PC-9 (cell line): ENCODE measurements around the gene HMG20A. TPM values are rescaled to one million over a fixed set of nuclear protein-coding genes. Genes with fewer than 3 reads are reported as not detected.

Source experiments
- BruUV-seq: library from RNA; stranded (reverse); fragments of 400-500 nt; replicated peaks from 2 replicates; lab custom pipeline; 2021; lab: Mats Ljungman, UMichigan
- CTCF ChIA-PET: fragments of 300-600 bp; sonication (Branson Sonifier 250); formaldehyde crosslinking; loops from one replicate; lab custom pipeline; 2022; ENCODE audit warnings: antibody characterized with exemption; lab: Charles Lee
- POLR2A ChIA-PET: fragments of 300-600 bp; sonication (Branson Sonifier 250); formaldehyde crosslinking; loops from one replicate; lab custom pipeline; 2022; ENCODE audit warnings: antibody characterized with exemption; ENCODE audit not compliant: unreplicated experiment; lab: Charles Lee
- DNase-seq, 2 experiments: peaks; one replicate each; pipeline versions ENCODE4 v3.0.0 to v3.0.0-alpha.2; 2015 to 2022; ENCODE audit warnings: mixed read lengths in 1 of 2
- H2AFZ ChIP-seq: fragments of 200-600 bp; sonication (generic); 2 replicates; pipeline ENCODE4 v1.8.1; 2017; ENCODE audit warnings: antibody characterized with exemption
- H3F3A ChIP-seq: fragments of 200-600 bp; sonication (generic); 2 replicates; pipeline ENCODE4 v1.8.1; 2017; ENCODE audit warnings: antibody characterized with exemption, mild to moderate bottlenecking, low read depth; ENCODE audit not compliant: insufficient read depth
- H3K27ac ChIP-seq: fragments of 200-600 bp; sonication (generic); 2 replicates; pipeline ENCODE4 v1.6.1; 2016; ENCODE audit warnings: mixed run types
- H3K27me3 ChIP-seq: fragments of 200-600 bp; sonication (generic); 2 replicates; pipeline ENCODE4 v1.6.1; 2016; ENCODE audit warnings: low read depth, mixed run types; ENCODE audit not compliant: insufficient read depth
- H3K36me3 ChIP-seq: fragments of 200-600 bp; sonication (generic); 2 replicates; pipeline ENCODE4 v1.6.1; 2016; ENCODE audit warnings: low read depth, mixed run types
- H3K4me1 ChIP-seq: fragments of 200-600 bp; sonication (generic); replicated peaks from 2 replicates; pipeline ENCODE4 v1.6.1; 2016; ENCODE audit warnings: mixed run types; ENCODE audit not compliant: insufficient read depth
- H3K4me2 ChIP-seq: fragments of 200-600 bp; sonication (generic); 2 replicates; pipeline ENCODE4 v1.6.1; 2017; ENCODE audit warnings: mixed run types
- H3K4me3 ChIP-seq: fragments of 200-600 bp; sonication (generic); 2 replicates; pipeline ENCODE4 v1.6.1; 2016; ENCODE audit warnings: mixed run types
- H3K79me2 ChIP-seq: fragments of 200-600 bp; sonication (generic); 2 replicates; pipeline ENCODE4 v1.6.1; 2017; ENCODE audit warnings: low read depth, mixed run types
- H3K9me2 ChIP-seq: fragments of 200-600 bp; sonication (generic); 2 replicates; pipeline ENCODE4 v1.8.1; 2017; ENCODE audit warnings: mild to moderate bottlenecking; ENCODE audit not compliant: insufficient read depth
- H3K9me3 ChIP-seq: fragments of 200-600 bp; sonication (generic); 2 replicates; pipeline ENCODE4 v1.8.1; 2016; ENCODE audit warnings: low read depth; ENCODE audit not compliant: insufficient read depth
- H4K20me1 ChIP-seq: fragments of 200-600 bp; sonication (generic); 2 replicates; pipeline ENCODE4 v1.8.1; 2017; ENCODE audit not compliant: insufficient read depth
- EZH2 ChIP-seq: fragments of 200-600 bp; sonication (generic); IDR thresholded peaks from 2 replicates; pipeline ENCODE4 v1.8.0; 2017; ENCODE audit warnings: antibody characterized with exemption, low read depth
- intact Hi-C: fragments of 100-400 bp; cut with micrococcal nuclease; formaldehyde crosslinking; loops from one replicate; pipeline ENCODE4 v1.10.0; 2022; ENCODE audit not compliant: unreplicated experiment
- total RNA-seq: library from RNA; stranded (reverse); gene quantifications from 2 replicates; pipeline ENCODE4 v1.2.3, GENCODE V29; 2021
- TF ChIP-seq, protein P1 (sequence below): fragments of 200-600 bp; sonication (generic); conservative IDR thresholded peaks from 2 replicates; pipeline ENCODE4 v1.6.1; 2017; ENCODE audit warnings: mixed run types, antibody characterized with exemption, mild to moderate bottlenecking, moderate library complexity

HMG20A gene
- total RNA-seq, 1 experiment from 2014 or later: 33.4 TPM

DNA sequence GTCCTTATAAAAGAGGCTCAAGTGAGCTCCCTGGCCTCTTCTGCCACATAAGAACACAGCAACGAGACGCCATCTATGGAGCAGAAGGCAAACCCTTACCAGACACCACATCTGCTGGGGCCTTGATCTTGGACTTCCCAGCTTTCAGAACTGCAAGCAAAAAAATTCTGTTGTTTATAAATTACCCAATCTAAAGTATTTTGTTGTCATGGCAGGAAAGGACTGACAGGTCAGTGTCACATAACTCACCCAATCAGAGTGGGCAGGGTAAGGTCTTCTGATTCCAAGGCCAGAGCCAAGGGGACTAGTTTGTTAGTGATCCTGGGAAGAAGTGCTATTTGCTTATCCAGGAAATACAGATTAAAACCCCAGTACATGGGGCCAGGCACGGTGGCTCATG is 98.9 kb downstream of the HMG20A start:
- Histone ChIP-seq H4K20me1 (no peaks in the 10 kb centered on the region), H3K9me3 (no peaks in the 10 kb centered on the region), H3F3A (no peaks in the 10 kb centered on the region), H3K4me3 (no peak overlapping the region), H3K27me3 (no peaks in the 10 kb centered on the region), H3K9me2 (no peaks in the 10 kb centered on the region), H3K27ac (no peak overlapping the region), H3K36me3 (no peaks in the 10 kb centered on the region), H2AFZ (no peak overlapping the region), H3K4me1 (no peaks in the 10 kb centered on the region), H3K79me2 (no peaks in the 10 kb centered on the region), H3K4me2 (no peak overlapping the region)
- TF ChIP-seq, protein P1, sequence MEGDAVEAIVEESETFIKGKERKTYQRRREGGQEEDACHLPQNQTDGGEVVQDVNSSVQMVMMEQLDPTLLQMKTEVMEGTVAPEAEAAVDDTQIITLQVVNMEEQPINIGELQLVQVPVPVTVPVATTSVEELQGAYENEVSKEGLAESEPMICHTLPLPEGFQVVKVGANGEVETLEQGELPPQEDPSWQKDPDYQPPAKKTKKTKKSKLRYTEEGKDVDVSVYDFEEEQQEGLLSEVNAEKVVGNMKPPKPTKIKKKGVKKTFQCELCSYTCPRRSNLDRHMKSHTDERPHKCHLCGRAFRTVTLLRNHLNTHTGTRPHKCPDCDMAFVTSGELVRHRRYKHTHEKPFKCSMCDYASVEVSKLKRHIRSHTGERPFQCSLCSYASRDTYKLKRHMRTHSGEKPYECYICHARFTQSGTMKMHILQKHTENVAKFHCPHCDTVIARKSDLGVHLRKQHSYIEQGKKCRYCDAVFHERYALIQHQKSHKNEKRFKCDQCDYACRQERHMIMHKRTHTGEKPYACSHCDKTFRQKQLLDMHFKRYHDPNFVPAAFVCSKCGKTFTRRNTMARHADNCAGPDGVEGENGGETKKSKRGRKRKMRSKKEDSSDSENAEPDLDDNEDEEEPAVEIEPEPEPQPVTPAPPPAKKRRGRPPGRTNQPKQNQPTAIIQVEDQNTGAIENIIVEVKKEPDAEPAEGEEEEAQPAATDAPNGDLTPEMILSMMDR: no peak
- no peak for TF ChIP-seq EZH2
- DNase-seq: no peak
- ChIA-PET POLR2A (interaction anchor here (0.6 kb wide), 1 partner anchor 588 kb away, joined by 4 read pairs; no protein-coding TSS in a partner anchor), CTCF (no interaction called here)
- intact Hi-C loops: no loop called here
- no TSS peak for BruUV-seq

DNA sequence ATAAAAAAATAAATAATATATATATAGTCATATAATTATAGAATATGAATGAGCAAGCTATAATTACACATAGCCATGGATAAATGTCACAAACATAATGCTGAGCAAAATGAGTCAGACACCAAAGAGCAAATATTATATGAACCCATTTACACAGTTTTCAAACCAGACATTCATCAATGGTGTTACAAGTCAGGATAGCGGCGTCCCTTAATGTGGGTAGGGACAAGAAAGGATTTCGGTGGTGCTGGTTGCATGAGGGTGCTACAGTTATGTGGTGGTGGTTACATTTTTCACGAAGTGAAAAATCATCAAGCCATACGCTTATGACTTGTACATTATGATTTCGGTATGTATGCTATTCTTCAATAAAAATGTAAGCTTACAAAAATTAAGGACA is 100.5 kb downstream of the HMG20A start:
- H3K9me3 ChIP-seq: no peaks in the 10 kb centered on the region
- no peaks in the 10 kb centered on the region for H3K79me2 ChIP-seq
- no TSS peak for BruUV-seq
- intact Hi-C loops: no loop called here
- ChIA-PET CTCF (no interaction called here), POLR2A (interaction anchor here (0.7 kb wide), 1 partner anchor 417 kb away, joined by 3 read pairs; no protein-coding TSS in a partner anchor)
- no peaks in the 10 kb centered on the region for H4K20me1 ChIP-seq
- no peak overlapping the region for H3K4me3 ChIP-seq
- no peaks in the 10 kb centered on the region for H3K9me2 ChIP-seq
- no peak overlapping the region for H3K4me2 ChIP-seq
- DNase-seq: no peak
- H3K27ac ChIP-seq: no peak overlapping the region
- H2AFZ ChIP-seq: no peak overlapping the region
- TF ChIP-seq EZH2: no peak
- TF ChIP-seq, protein P1: no peak
- H3K27me3 ChIP-seq: no peaks in the 10 kb centered on the region
- no peaks in the 10 kb centered on the region for H3K36me3 ChIP-seq
- H3K4me1 ChIP-seq: no peaks in the 10 kb centered on the region
- H3F3A ChIP-seq: no peaks in the 10 kb centered on the region

DNA sequence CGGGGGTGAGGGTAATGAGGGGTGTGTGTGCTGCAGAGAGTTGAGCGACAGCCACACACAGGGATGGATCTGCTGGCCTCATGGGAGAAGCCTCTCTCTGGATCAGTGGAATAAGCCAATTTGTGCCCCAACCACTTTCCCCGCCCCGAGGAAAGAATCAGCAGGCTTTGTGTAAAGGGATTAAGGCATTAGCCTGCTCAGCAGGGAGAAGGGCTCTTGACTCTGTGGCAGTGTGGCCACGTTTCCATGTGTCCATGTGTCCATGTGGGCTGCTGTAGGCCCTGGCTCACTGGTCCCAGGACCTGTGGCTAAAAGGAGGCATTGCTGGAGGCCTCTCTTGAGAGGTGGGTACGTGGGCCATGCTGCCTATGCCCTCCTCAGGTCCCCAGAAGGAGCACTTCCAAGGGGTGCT is 104.7 kb downstream of the HMG20A start:
- CTCF ChIA-PET: no interaction called here
- POLR2A ChIA-PET: no interaction called here
- Histone ChIP-seq H3K4me3 (no peak overlapping the region), H3K36me3 (no peaks in the 10 kb centered on the region), H3K4me2 (no peak overlapping the region), H2AFZ (no peak overlapping the region), H3K9me3 (no peaks in the 10 kb centered on the region), H3K79me2 (no peaks in the 10 kb centered on the region), H3K27ac (no peak overlapping the region), H3K4me1 (peaks cover 16% of the 10 kb centered on the region), H3K9me2 (no peaks in the 10 kb centered on the region), H4K20me1 (no peaks in the 10 kb centered on the region), H3K27me3 (no peaks in the 10 kb centered on the region), H3F3A (no peaks in the 10 kb centered on the region)
- intact Hi-C loops: no loop called here
- BruUV-seq: no TSS peak
- TF ChIP-seq, protein P1: no peak
- TF ChIP-seq EZH2: no peak
- DNase-seq: no peak
